Activated B cell treated with CpG ODN at 0.5 μM for 24 hours (primary cell): ENCODE measurements around the gene DIPK2A. TPM values are rescaled to one million over a fixed set of nuclear protein-coding genes. Genes with fewer than 3 reads are reported as not detected.

ENCODE experiments used
- ATAC-seq: fragments of 200-7000 bp; cut with Tn5 transposase; one replicate; pipeline ENCODE4 v1.10.0; 2021; ENCODE audit warnings: low read depth, mild to moderate bottlenecking, moderate library complexity
- CTCF ChIA-PET: fragments of 350-600 bp; sonication (Branson Sonifier 250); formaldehyde crosslinking; loops from one replicate; lab custom pipeline; 2021; ENCODE audit warnings: antibody characterized with exemption; lab: Charles Lee
- POLR2A ChIA-PET: fragments of 350-600 bp; sonication (Branson Sonifier 250); formaldehyde crosslinking; loops from one replicate; lab custom pipeline; 2021; ENCODE audit warnings: antibody characterized with exemption; lab: Charles Lee
- DNase-seq: peaks from one replicate; pipeline ENCODE4 v3.0.0; 2022
- H3K27ac Mint-ChIP-seq: one replicate; pipeline ENCODE4 v1.8.0; 2020; ENCODE audit warnings: mixed read lengths
- H3K27me3 Mint-ChIP-seq: one replicate; pipeline ENCODE4 v1.8.0; 2021; ENCODE audit warnings: mixed read lengths
- H3K36me3 Mint-ChIP-seq: one replicate; pipeline ENCODE4 v1.8.0; 2021; ENCODE audit warnings: low read depth, mixed read lengths
- H3K4me1 Mint-ChIP-seq: one replicate; pipeline ENCODE4 v1.8.0; 2021; ENCODE audit warnings: mixed read lengths
- H3K4me3 Mint-ChIP-seq: one replicate; pipeline ENCODE4 v1.8.0; 2020; ENCODE audit warnings: mild to moderate bottlenecking, mixed read lengths
- H3K9me3 Mint-ChIP-seq: one replicate; pipeline ENCODE4 v1.8.0; 2020; ENCODE audit warnings: mixed read lengths
- intact Hi-C: fragments of 100-400 bp; cut with micrococcal nuclease; formaldehyde crosslinking; loops from one replicate; pipeline ENCODE4 v1.15.1; 2024
- total RNA-seq: library from RNA; stranded (reverse); gene quantifications from 2 replicates; pipeline ENCODE4 v1.2.3, GENCODE V29; 2022
- TF ChIP-seq, protein P1 (sequence below): fragments of 200-600 bp; IDR thresholded peaks from one replicate; pipeline ENCODE4 v1.8.0; 2022; ENCODE audit warnings: antibody characterized with exemption, mild to moderate bottlenecking

Gene DIPK2A
- total RNA-seq, 1 donor from 2014 or later = 23.0 TPM

DNA sequence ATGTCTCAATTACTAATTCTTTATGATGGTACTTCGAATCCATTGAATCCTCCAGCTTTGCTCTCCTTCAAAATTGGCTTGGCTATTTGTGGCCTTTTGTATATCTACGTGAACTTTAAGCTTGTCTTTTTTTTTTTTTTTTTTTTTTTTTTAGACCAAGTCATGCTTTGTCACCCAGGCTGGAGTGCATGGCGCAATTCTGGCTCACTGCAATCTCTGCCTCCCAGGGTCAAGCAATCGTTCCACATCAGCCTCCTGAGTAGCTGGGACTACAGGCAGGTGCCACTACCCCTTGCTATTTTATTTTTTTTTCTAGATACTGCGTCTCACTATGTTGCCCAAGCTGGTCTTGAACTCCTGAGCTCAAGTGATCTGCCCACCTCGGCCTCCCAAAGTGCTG lies 7.7 kb upstream of the DIPK2A start:
- intact Hi-C loops = no loop called here
- Mint-ChIP-seq H3K27ac (no peak overlapping the region), H3K27me3 (peaks cover 12% of the 10 kb centered on the region), H3K4me3 (no peak overlapping the region), H3K36me3 (no peaks in the 10 kb centered on the region), H3K9me3 (peaks cover 5% of the 10 kb centered on the region), H3K4me1 (no peaks in the 10 kb centered on the region)
- ATAC-seq (no peak), DNase-seq (no peak)
- CTCF ChIA-PET = no interaction called here
- POLR2A ChIA-PET = no interaction called here
- TF ChIP-seq, protein P1, sequence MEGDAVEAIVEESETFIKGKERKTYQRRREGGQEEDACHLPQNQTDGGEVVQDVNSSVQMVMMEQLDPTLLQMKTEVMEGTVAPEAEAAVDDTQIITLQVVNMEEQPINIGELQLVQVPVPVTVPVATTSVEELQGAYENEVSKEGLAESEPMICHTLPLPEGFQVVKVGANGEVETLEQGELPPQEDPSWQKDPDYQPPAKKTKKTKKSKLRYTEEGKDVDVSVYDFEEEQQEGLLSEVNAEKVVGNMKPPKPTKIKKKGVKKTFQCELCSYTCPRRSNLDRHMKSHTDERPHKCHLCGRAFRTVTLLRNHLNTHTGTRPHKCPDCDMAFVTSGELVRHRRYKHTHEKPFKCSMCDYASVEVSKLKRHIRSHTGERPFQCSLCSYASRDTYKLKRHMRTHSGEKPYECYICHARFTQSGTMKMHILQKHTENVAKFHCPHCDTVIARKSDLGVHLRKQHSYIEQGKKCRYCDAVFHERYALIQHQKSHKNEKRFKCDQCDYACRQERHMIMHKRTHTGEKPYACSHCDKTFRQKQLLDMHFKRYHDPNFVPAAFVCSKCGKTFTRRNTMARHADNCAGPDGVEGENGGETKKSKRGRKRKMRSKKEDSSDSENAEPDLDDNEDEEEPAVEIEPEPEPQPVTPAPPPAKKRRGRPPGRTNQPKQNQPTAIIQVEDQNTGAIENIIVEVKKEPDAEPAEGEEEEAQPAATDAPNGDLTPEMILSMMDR = no peak

DNA sequence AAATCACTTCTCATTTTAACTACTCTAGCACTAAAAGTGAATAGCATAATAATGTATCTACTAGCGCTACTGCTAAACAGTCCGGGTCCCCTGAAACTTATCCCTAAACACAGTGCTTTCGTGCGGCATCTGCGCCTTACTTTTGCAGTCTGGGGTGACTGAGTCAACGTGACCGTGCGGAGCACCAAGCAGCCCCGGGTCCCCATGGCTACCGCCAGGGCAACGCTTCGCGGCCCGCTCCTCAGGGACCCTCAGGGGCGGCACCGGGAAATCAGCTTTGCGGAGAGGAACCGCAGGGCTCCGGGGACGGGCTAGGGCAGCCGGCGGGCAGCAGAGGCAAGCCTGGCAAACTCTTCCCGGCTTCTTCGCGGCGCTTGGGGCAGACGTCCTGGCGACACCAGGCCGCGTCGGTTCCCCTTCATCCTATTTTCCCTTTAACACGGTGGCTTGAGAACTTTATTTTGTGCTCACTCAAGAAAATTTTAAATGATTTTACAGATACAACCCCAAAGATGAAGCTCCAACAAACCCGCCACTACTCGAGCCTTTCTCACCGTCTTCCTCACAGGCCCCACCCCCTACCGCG lies 757 bp upstream of the DIPK2A start:
- DNase-seq (peak; percentile 82), ATAC-seq (peak; percentile 35)
- TF ChIP-seq, protein P1 = no peak
- ChIA-PET CTCF (interaction anchor here (0.5 to 2.4 kb wide), 13 partner anchors 9 to 326 kb away, joined by 3 to 14 read pairs (median 5); no protein-coding TSS in a partner anchor), POLR2A (interaction anchor here (0.6 to 4.1 kb wide), 29 partner anchors 10 to 1393 kb away, joined by 3 to 107 read pairs (median 6); partner anchors contain the start of genes ATR, CHST2, SLC9A9 and U2SURP)
- peak overlapping the region; percentile 99 for H3K4me3 Mint-ChIP-seq
- H3K27ac Mint-ChIP-seq = peak overlapping the region; percentile 99
- peaks cover 3% of the 10 kb centered on the region for H3K27me3 Mint-ChIP-seq
- no peaks in the 10 kb centered on the region for H3K9me3 Mint-ChIP-seq
- H3K4me1 Mint-ChIP-seq = peaks cover 32% of the 10 kb centered on the region
- intact Hi-C loops = loop anchor here (1.0 to 10.0 kb wide), 17 partner anchors 20 to 1824 kb away; partner anchors contain the start of genes ATR, PLS1, TFDP2 and U2SURP
- H3K36me3 Mint-ChIP-seq = peaks cover 16% of the 10 kb centered on the region

DNA sequence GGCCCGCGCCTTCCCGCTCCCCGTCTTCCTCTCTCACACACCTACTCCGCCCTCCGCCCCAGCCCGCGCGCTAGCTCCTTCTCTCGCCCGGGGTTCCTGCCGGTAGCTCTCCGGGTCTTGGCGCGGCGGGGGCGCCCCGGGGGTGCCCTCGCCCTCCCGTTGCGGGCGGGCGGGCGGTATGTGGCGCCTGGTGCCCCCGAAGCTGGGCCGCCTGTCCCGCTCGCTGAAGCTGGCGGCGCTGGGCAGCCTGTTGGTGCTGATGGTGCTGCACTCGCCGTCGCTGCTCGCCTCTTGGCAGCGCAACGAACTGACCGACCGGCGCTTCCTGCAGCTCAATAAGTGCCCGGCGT lies 507 bp downstream of the DIPK2A start:
- ATAC-seq = no peak

DNA sequence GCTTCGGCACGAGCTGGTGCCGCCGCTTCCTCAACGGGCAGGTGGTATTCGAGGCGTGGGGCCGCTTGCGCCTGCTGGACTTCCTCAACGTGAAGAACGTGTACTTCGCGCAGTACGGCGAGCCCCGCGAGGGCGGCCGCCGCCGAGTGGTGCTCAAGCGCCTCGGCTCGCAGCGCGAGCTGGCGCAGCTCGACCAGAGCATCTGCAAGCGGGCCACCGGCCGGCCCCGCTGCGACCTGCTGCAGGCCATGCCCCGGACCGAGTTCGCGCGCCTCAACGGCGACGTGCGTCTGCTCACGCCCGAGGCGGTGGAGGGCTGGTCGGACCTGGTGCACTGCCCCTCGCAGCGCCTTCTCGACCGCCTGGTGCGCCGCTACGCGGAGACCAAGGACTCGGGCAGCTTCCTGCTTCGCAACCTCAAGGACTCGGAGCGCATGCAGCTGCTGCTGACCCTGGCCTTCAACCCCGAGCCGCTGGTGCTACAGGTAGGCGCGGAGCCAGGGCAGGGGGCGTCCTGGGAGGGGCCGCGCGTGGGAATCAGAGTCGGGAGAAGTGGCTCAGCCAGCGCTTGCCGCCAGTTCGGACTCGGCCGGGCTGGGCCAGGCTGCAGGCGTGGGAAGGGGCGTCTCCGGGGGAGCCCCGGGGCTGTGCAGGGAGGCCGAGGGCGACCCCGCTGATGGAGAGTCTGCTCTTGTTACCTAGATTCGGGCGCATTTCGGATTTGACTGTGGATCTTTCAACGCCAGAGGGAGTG lies 1.1 kb downstream of the DIPK2A start:
- peak; percentile 74 for DNase-seq
- TF ChIP-seq, protein P1 = no peak
- intact Hi-C loops = loop anchor here (1.0 to 10.0 kb wide), 12 partner anchors 56 to 1825 kb away; partner anchors contain the start of genes ATR, PLS1, SLC9A9 and TFDP2
- CTCF ChIA-PET = interaction anchor here (0.8 to 2.4 kb wide), 9 partner anchors 7 to 194 kb away, joined by 3 to 14 read pairs (median 6); no protein-coding TSS in a partner anchor
- POLR2A ChIA-PET = interaction anchor here (0.6 to 4.1 kb wide), 20 partner anchors 8 to 971 kb away, joined by 3 to 107 read pairs (median 6); partner anchors contain the start of genes CHST2, SLC9A9 and U2SURP
- Mint-ChIP-seq H3K27me3 (no peaks in the 10 kb centered on the region), H3K4me1 (peaks cover 48% of the 10 kb centered on the region), H3K36me3 (peaks cover 16% of the 10 kb centered on the region), H3K27ac (peak overlapping the region; percentile 99), H3K9me3 (no peaks in the 10 kb centered on the region), H3K4me3 (peak overlapping the region; percentile 99)
- ATAC-seq = peak; percentile 16

More for the DNA sequence above, 507 bp downstream of the DIPK2A start:
- TF ChIP-seq, protein P1 = no peak
- intact Hi-C loops = loop anchor here (1.0 to 10.0 kb wide), 10 partner anchors 124 to 1825 kb away; partner anchors contain the start of genes ATR, PLS1, SLC9A9 and TFDP2
- Mint-ChIP-seq H3K27ac (peak overlapping the region; percentile 99), H3K4me3 (peak overlapping the region; percentile 99), H3K9me3 (no peaks in the 10 kb centered on the region), H3K27me3 (peaks cover 2% of the 10 kb centered on the region), H3K4me1 (peaks cover 43% of the 10 kb centered on the region), H3K36me3 (peaks cover 16% of the 10 kb centered on the region)
- POLR2A ChIA-PET = interaction anchor here (0.6 to 4.1 kb wide), 28 partner anchors 9 to 1394 kb away, joined by 3 to 107 read pairs (median 6); partner anchors contain the start of genes ATR, CHST2, SLC9A9 and U2SURP
- DNase-seq = no peak
- CTCF ChIA-PET = interaction anchor here (0.8 to 2.4 kb wide), 13 partner anchors 8 to 195 kb away, joined by 3 to 14 read pairs (median 5); no protein-coding TSS in a partner anchor
